Activated naive CD4-positive, alpha-beta T cell treated with anti-CD3 and anti-CD28 coated beads, Interleukin-2, amount 50 U/mL, for 16 hours (primary cell): Measurements from ENCODE around the gene SLC35G6.

Experiments used
- DNase-seq: peaks from one replicate; pipeline ENCODE4 v3.0.0-alpha.2; 2020

SLC35G6 gene

DNA sequence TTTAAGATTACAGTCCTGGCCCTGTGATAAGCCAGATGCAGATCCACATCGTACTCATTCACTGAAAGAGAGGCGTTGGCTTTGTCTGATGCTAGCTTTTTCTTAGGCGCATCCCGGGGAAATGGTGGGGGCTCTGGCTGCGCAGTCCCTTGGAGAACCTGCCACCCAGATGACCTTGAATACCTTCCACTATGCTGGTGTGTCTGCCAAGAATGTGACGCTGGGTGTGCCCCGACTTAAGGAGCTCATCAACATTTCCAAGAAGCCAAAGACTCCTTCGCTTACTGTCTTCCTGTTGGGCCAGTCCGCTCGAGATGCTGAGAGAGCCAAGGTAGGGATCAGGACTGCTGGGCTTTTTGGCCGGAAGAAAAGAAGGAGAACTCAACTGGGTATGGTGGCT is 26.9 kb downstream of the SLC35G6 start:
- DNase-seq: no peak

- no peak for DNase-seq
Observed at GRCh38 chr17:7508846-7509245, 27.6 kb downstream of the SLC35G6 start.

GRCh38 chr17:7509937-7510336 is 28.7 kb downstream of the SLC35G6 start:
- DNase-seq: no peak

DNA sequence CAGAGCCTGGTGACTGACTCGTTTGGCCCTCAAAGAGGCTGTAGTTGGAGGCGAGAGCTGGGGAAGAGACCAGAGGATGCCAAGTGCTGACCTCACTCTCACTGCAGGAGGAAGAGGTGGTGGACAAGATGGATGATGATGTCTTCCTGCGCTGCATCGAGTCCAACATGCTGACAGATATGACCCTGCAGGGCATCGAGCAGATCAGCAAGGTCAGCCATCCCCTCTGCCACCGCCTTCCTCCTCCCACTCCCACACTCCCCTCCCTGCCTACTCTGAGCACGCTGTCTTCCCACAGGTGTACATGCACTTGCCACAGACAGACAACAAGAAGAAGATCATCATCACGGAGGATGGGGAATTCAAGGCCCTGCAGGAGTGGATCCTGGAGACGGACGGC is 29.9 kb downstream of the SLC35G6 start:
- DNase-seq: no peak

DNA sequence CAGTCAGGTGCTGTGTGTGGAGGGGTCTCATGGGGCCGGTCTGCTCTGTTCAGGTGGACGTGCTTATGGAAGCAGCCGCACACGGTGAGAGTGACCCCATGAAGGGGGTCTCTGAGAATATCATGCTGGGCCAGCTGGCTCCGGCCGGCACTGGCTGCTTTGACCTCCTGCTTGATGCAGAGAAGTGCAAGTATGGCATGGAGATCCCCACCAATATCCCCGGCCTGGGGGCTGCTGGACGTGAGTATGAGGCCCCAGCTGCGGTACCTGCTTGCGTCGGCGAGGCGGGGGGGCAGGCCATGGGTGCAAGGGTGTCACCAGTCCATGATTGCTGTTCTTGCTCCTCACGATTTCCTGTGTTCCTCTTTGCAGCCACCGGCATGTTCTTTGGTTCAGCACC is 30.9 kb downstream of the SLC35G6 start:
- DNase-seq: no peak

DNA sequence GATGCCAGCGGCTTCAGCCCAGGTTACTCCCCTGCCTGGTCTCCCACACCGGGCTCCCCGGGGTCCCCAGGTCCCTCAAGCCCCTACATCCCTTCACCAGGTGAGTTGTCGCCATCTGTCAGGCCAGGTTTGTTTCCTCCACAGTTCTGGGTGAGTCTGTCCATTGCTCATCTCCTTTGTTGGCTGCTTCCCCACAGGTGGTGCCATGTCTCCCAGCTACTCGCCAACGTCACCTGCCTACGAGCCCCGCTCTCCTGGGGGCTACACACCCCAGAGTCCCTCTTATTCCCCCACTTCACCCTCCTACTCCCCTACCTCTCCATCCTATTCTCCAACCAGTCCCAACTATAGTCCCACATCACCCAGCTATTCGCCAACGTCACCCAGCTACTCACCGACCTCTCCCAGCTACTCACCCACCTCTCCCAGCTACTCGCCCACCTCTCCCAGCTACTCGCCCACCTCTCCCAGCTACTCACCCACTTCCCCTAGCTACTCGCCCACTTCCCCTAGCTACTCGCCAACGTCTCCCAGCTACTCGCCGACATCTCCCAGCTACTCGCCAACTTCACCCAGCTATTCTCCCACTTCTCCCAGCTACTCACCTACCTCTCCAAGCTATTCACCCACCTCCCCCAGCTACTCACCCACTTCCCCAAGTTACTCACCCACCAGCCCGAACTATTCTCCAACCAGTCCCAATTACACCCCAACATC is 31.7 kb downstream of the SLC35G6 start:
- no peak for DNase-seq

- no peak for DNase-seq
Observed at GRCh38 chr17:7513850-7514419, 32.7 kb downstream of the SLC35G6 start.

GRCh38 chr17:7515911-7516610 is 34.8 kb downstream of the SLC35G6 start:
- no peak for DNase-seq

- DNase-seq: peak; percentile 48
Observed at GRCh38 chr17:7523033-7523432, 41.8 kb downstream of the SLC35G6 start.

GRCh38 chr17:7528842-7529241 is 47.6 kb downstream of the SLC35G6 start:
- no peak for DNase-seq

- no peak for DNase-seq
Observed at GRCh38 chr17:7530023-7530900, 49.0 kb downstream of the SLC35G6 start.
